Keratinocyte (primary cell): Measurements from ENCODE around the gene RHPN2. TPM values are rescaled to one million over a fixed set of nuclear protein-coding genes. Genes with fewer than 3 reads are reported as not detected.

Experiments used
- DNase-seq: peaks from one replicate; pipeline ENCODE4 v3.0.0-alpha.2; 2011; ENCODE audit warnings: low read depth, missing footprints, low spot score
- FAIRE-seq: peaks from 2 replicates; lab custom pipeline; 2011; peaks lifted over from hg19 to GRCh38; lab: Jason Lieb, UNC
- H2AFZ ChIP-seq: 2 replicates; pipeline ENCODE4 v1.6.0; 2012; ENCODE audit warnings: low read length, control low read depth, inconsistent platforms; ENCODE audit not compliant: control insufficient read depth
- H3K27ac ChIP-seq: 2 replicates; pipeline ENCODE4 v1.5.1; 2011; ENCODE audit warnings: low read length; ENCODE audit not compliant: control insufficient read depth, insufficient read depth
- H3K27me3 ChIP-seq: 3 replicates; pipeline ENCODE4 v1.6.0; 2011; ENCODE audit warnings: low read length; ENCODE audit not compliant: control insufficient read depth, insufficient read depth; ENCODE audit errors: extremely low read depth
- H3K36me3 ChIP-seq, 2 experiments: 2 replicates in 1 of 2; 3 replicates in 1 of 2; pipeline ENCODE4 v1.5.1; 2011; ENCODE audit warnings: low read length in 2 of 2, mild to moderate bottlenecking in 1 of 2; ENCODE audit not compliant: control insufficient read depth in 2 of 2, insufficient read depth in 2 of 2; ENCODE audit errors: extremely low read depth in 1 of 2
- H3K4me1 ChIP-seq: 3 replicates; pipeline ENCODE4 v1.5.1; 2011; ENCODE audit warnings: low read length; ENCODE audit not compliant: control insufficient read depth, insufficient read depth; ENCODE audit errors: extremely low read depth
- H3K4me2 ChIP-seq: 3 replicates; pipeline ENCODE4 v1.6.0; 2011; ENCODE audit warnings: low read depth, low read length; ENCODE audit not compliant: control insufficient read depth, insufficient read depth; ENCODE audit errors: extremely low read depth
- H3K4me3 ChIP-seq, 3 experiments: fragments of 200-600 bp in 1 of 3; sonication (generic) in 1 of 3; 2 replicates in 2 of 3; 3 replicates in 1 of 3; pipeline ENCODE4 v1.5.1; 2011 to 2016; ENCODE audit warnings: low read length in 3 of 3, mild to moderate bottlenecking in 3 of 3, control low read depth in 2 of 3, inconsistent platforms in 1 of 3, low read depth in 1 of 3, mixed read lengths in 1 of 3, mixed run types in 1 of 3, moderate library complexity in 1 of 3; ENCODE audit not compliant: control insufficient read depth in 2 of 3, insufficient read depth in 2 of 3; ENCODE audit errors: extremely low read depth in 1 of 3
- H3K79me2 ChIP-seq: 2 replicates; pipeline ENCODE4 v1.6.0; 2012; ENCODE audit warnings: low read length; ENCODE audit not compliant: control insufficient read depth, insufficient read depth
- H3K9ac ChIP-seq: 3 replicates; pipeline ENCODE4 v1.6.0; 2011; ENCODE audit warnings: low read length; ENCODE audit not compliant: control insufficient read depth, insufficient read depth; ENCODE audit errors: extremely low read depth
- H3K9me1 ChIP-seq: 3 replicates; pipeline ENCODE4 v1.6.0; 2011; ENCODE audit warnings: low read length; ENCODE audit not compliant: control insufficient read depth, insufficient read depth; ENCODE audit errors: extremely low read depth
- H3K9me3 ChIP-seq: 2 replicates; pipeline ENCODE4 v1.5.1; 2012; ENCODE audit warnings: low read depth, low read length; ENCODE audit not compliant: control insufficient read depth
- H4K20me1 ChIP-seq: 3 replicates; pipeline ENCODE4 v1.6.0; 2011; ENCODE audit warnings: low read length; ENCODE audit not compliant: control insufficient read depth, insufficient read depth; ENCODE audit errors: extremely low read depth
- CTCF ChIP-seq, 3 experiments: IDR thresholded peaks in 1 of 3; conservative IDR thresholded peaks in 1 of 3; optimal IDR thresholded peaks in 1 of 3; 2 replicates in 2 of 3; 3 replicates in 1 of 3; pipeline versions ENCODE3 to v1.5.1; 2011; ENCODE audit warnings: low read length in 3 of 3, mild to moderate bottlenecking in 3 of 3, moderate library complexity in 2 of 3, control low read depth in 1 of 3, inconsistent platforms in 1 of 3; ENCODE audit not compliant: insufficient read depth in 2 of 3; ENCODE audit errors: extremely low read depth in 1 of 3
- EZH2 ChIP-seq: IDR thresholded peaks from one replicate; pipeline ENCODE4 v1.6.1; 2012; ENCODE audit warnings: inconsistent platforms, mild to moderate bottlenecking, low read length, moderate library complexity
- dilution Hi-C: fragments of 300-500 bp; cut with MboI; formaldehyde crosslinking; loops from one replicate; pipeline ENCODE4 v1.7.0; 2020; ENCODE audit warnings: low sequenced_read_pairs; ENCODE audit not compliant: extremely low pct_ligation_motif_present
- polyA plus RNA-seq, 5 experiments: library from polyadenylated mRNA; depleted of rRNA in 3 of 5; stranded (reverse) in 3 of 5; stranded (forward) in 1 of 5; unstranded in 1 of 5; fragments of >200 nt; gene quantifications; 1 replicate in 1 of 5; 2 replicates in 3 of 5; 3 replicates in 1 of 5; pipeline versions ENCODE4 v1.2.1 to v1.2.3, GENCODE V29; 2011 to 2012; ENCODE audit warnings: missing spikeins in 2 of 5, low read depth in 1 of 5, low replicate concordance in 1 of 5

The RHPN2 gene
- polyA plus RNA-seq, 1 donor (not counting 4 experiments of a cell fraction or from before 2014, with no cell fraction given) = 6.6 TPM

GRCh38 chr19:33050110-33050509 is 14.6 kb downstream of the RHPN2 start:
- TF ChIP-seq CTCF (optimal IDR thresholded peaks at IDR 0.05 in 1 of 3, IDR thresholded peaks at IDR 0.05 in 1 of 3, conservative IDR thresholded peaks at IDR 0.05 in 1 of 3; ENCODE audit: extremely low read depth in 1 of 3, insufficient read depth in 2 of 3, low read length in 3 of 3) (no peak), EZH2 (no peak)
- Histone ChIP-seq H3K9me1 (no peaks in the 10 kb centered on the region), H3K4me2 (no peak overlapping the region), H3K27me3 (no peaks in the 10 kb centered on the region), H2AFZ (no peak overlapping the region), H3K9ac (no peak overlapping the region), H3K4me1 (peaks cover 33% of the 10 kb centered on the region), H3K9me3 (no peaks in the 10 kb centered on the region), H3K27ac (no peak overlapping the region), H3K79me2 (peaks cover 2% of the 10 kb centered on the region), H4K20me1 (no peaks in the 10 kb centered on the region), H3K36me3 (no peaks in the 10 kb centered on the region), H3K4me3 (no peak overlapping the region)
- FAIRE-seq (no peak), DNase-seq (no peak)
- dilution Hi-C loops = no loop called here

- Histone ChIP-seq H3K9ac (no peak overlapping the region), H3K79me2 (no peaks in the 10 kb centered on the region), H4K20me1 (no peaks in the 10 kb centered on the region), H3K4me2 (no peak overlapping the region), H2AFZ (no peak overlapping the region), H3K4me1 (peaks cover 30% of the 10 kb centered on the region), H3K36me3 (peaks cover 0 to under 1% of the 10 kb centered on the region in 2 experiments), H3K27me3 (no peaks in the 10 kb centered on the region), H3K27ac (no peak overlapping the region), H3K9me1 (no peaks in the 10 kb centered on the region), H3K9me3 (no peaks in the 10 kb centered on the region), H3K4me3 (no peak overlapping the region)
- no peak for TF ChIP-seq EZH2
- TF ChIP-seq CTCF (optimal IDR thresholded peaks at IDR 0.05 in 1 of 3, IDR thresholded peaks at IDR 0.05 in 1 of 3, conservative IDR thresholded peaks at IDR 0.05 in 1 of 3; ENCODE audit: extremely low read depth in 1 of 3, insufficient read depth in 2 of 3, low read length in 3 of 3) = no peak
- FAIRE-seq (no peak), DNase-seq (no peak)
- dilution Hi-C loops = no loop called here
Observed at GRCh38 chr19:33048806-33049676, 15.6 kb downstream of the RHPN2 start.
